ENCODE data around the gene NELL2. TPM values are rescaled to one million over a fixed set of nuclear protein-coding genes. Genes with fewer than 3 reads are reported as not detected.

The NELL2 gene
- total and polyA plus RNA-seq, 9 of the 15 experiments (the other 6 are each of a cell fraction or from before 2014, with no cell fraction given): 0.32 to 1.1 (median 0.53) TPM

GRCh38 chr12:44759289-44759688, 116.8 kb downstream of the NELL2 start:
- BruUV-seq (replicated peaks): no TSS peak
- H3K27me3 ChIP-seq (ENCODE audit: control insufficient read depth in 2 of 2, insufficient read depth in 2 of 2, low read length in 2 of 2): no peaks in the 10 kb centered on the region
- DNase-seq (ENCODE audit: extremely low read depth in 1 of 4, low spot score in 3 of 4): no peak
- no peaks in the 10 kb centered on the region for H4K20me1 ChIP-seq (replicated peaks; ENCODE audit: control insufficient read depth, insufficient read depth, low read length)
- in situ Hi-C loops (cut with MboI): no loop called here
- TF ChIP-seq GTF2E2 (tag; IDR thresholded peaks at IDR 0.05) (no peak), NFATC3 (IDR thresholded peaks at IDR 0.05) (no peak), PRMT5 (CRISPR knock-in tag; IDR thresholded peaks at IDR 0.05) (no peak), ZNF707 (CRISPR knock-in tag; conservative IDR thresholded peaks at IDR 0.05) (no peak), ZBTB8A (IDR thresholded peaks at IDR 0.05; ENCODE audit: partially characterized antibody) (no peak), ZNF239 (CRISPR knock-in tag; IDR thresholded peaks at IDR 0.05) (no peak), HDAC2 (IDR thresholded peaks at IDR 0.05) (no peak), SPI1 (IDR thresholded peaks at IDR 0.05; ENCODE audit: borderline replicate concordance, low read depth, low read length) (no peak), RUNX1 (IDR thresholded peaks at IDR 0.05; ENCODE audit: low read depth) (no peak), ZNF717 (CRISPR knock-in tag; IDR thresholded peaks at IDR 0.05) (no peak), ZNF23 (CRISPR knock-in tag; IDR thresholded peaks at IDR 0.05) (no peak), ELF4 (CRISPR knock-in tag; IDR thresholded peaks at IDR 0.05) (no peak), ZNF785 (CRISPR knock-in tag; IDR thresholded peaks at IDR 0.05) (no peak), ZHX1 (conservative IDR thresholded peaks at IDR 0.05; ENCODE audit: low read length) (no peak)
- H3K4me2 ChIP-seq (ENCODE audit: insufficient read depth, low read length): no peak overlapping the region
- H3K9ac ChIP-seq (ENCODE audit: insufficient read depth in 1 of 2, low read depth in 2 of 2, low read length in 2 of 2): no peak overlapping the region
- no peak for FAIRE-seq
- no peak overlapping the region for H2AFZ ChIP-seq (ENCODE audit: low read depth, low read length)
- 6% methylated on average over 1 of the region's 1 CpG for WGBS (ENCODE audit: insufficient coverage, low coverage, missing lambda C conversion rate)
- H3K4me3 ChIP-seq: no peak overlapping the region
- intact Hi-C loops (cut with micrococcal nuclease): no loop called here
- no peaks in the 10 kb centered on the region for H3K9me1 ChIP-seq (ENCODE audit: control insufficient read depth, insufficient read depth, low read length)
- no peaks in the 10 kb centered on the region for H3K79me2 ChIP-seq (ENCODE audit: control insufficient read depth, insufficient read depth, low read length)
- CTCF ChIA-PET (ENCODE audit: low intra/inter-chr PET ratio): no interaction called here
- no peaks in the 10 kb centered on the region for H3K4me1 ChIP-seq (replicated peaks in 1 of 2; ENCODE audit: control insufficient read depth in 2 of 2, insufficient read depth in 2 of 2, low read length in 2 of 2)
- no peak overlapping the region for H3K27ac ChIP-seq (ENCODE audit: extremely low read depth, low read depth, low read length)
- no peaks in the 10 kb centered on the region for H3K9me3 ChIP-seq (replicated peaks; ENCODE audit: control insufficient read depth, insufficient read depth, low read depth, low read length)
- ATAC-seq: no peak
- H3K36me3 ChIP-seq (ENCODE audit: control insufficient read depth, insufficient read depth, low read length): no peaks in the 10 kb centered on the region
- POLR2A ChIA-PET: interaction anchor here (0.6 kb wide), 1 partner anchor 15 kb away, joined by 3 read pairs; no protein-coding TSS in a partner anchor

Data from K562 (cell line).